ENCODE data around the gene LRRC15. TPM values are rescaled to one million over a fixed set of nuclear protein-coding genes. Genes with fewer than 3 reads are reported as not detected.

LRRC15 gene
- total and polyA plus RNA-seq, 7 donors = under 0.01 to 0.23 (median under 0.01) TPM; not detected in 2

DNA sequence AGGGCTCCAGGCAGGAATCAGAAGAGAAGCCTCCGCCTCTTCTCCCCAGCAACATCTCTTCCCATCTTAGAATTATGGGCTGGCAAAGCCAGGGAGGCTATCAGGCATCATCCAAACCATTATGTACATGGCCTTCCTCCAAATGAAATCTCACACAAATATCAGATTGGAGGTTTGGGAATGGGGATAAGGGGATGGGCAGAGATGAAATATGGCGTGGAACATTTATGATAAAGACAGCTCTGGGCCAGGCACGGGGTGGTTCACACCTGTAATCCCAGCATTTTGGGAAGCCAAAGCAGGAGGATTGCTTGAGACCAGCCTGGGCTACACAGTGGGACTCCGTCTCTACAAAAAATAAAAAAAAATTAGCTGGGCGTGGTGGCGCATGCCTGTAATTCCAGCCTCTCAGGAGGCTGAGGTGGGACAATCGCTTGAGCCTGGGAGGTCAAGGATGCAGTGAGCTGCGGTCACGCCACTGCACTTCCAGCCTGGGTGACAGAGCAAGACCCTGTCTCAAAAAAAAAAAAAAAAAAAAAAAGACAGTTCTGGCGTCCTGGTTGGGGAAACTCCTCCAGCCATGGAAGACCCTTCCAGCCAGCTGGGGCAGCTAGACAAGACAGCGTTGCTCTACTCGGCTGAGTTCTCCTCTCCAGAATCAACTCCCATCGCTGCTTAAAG lies 55.0 kb downstream of the LRRC15 start:
- DNase-seq = no peak
- Histone ChIP-seq H3K9me3 (no peaks in the 10 kb centered on the region), H3K4me3 (no peak overlapping the region), H3K36me3 (no peaks in the 10 kb centered on the region), H3K4me1 (peaks cover 0 to 48% (median 42%) of the 10 kb centered on the region in 4 donors), H3K27ac (peak overlapping the region; percentile 58 to 90 (median 82)), H3K27me3 (no peaks in the 10 kb centered on the region)
- intact Hi-C loops (cut with DNase I) = loop anchor here (1.0 to 5.0 kb wide), 7 partner anchors 107 to 647 kb away; no protein-coding TSS in a partner anchor
- WGBS, 2 donors = 76 to 89% methylated on average over 13 of the region's 13 CpGs
- TF ChIP-seq POLR2AphosphoS5 (IDR thresholded peaks at IDR 0.05) (no peak), EP300 (IDR thresholded peaks at IDR 0.05) (no peak), POLR2A (IDR thresholded peaks at IDR 0.05) (no peak)
- TF ChIP-seq, protein P1, sequence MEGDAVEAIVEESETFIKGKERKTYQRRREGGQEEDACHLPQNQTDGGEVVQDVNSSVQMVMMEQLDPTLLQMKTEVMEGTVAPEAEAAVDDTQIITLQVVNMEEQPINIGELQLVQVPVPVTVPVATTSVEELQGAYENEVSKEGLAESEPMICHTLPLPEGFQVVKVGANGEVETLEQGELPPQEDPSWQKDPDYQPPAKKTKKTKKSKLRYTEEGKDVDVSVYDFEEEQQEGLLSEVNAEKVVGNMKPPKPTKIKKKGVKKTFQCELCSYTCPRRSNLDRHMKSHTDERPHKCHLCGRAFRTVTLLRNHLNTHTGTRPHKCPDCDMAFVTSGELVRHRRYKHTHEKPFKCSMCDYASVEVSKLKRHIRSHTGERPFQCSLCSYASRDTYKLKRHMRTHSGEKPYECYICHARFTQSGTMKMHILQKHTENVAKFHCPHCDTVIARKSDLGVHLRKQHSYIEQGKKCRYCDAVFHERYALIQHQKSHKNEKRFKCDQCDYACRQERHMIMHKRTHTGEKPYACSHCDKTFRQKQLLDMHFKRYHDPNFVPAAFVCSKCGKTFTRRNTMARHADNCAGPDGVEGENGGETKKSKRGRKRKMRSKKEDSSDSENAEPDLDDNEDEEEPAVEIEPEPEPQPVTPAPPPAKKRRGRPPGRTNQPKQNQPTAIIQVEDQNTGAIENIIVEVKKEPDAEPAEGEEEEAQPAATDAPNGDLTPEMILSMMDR (IDR thresholded peaks at IDR 0.05) = no peak

DNA sequence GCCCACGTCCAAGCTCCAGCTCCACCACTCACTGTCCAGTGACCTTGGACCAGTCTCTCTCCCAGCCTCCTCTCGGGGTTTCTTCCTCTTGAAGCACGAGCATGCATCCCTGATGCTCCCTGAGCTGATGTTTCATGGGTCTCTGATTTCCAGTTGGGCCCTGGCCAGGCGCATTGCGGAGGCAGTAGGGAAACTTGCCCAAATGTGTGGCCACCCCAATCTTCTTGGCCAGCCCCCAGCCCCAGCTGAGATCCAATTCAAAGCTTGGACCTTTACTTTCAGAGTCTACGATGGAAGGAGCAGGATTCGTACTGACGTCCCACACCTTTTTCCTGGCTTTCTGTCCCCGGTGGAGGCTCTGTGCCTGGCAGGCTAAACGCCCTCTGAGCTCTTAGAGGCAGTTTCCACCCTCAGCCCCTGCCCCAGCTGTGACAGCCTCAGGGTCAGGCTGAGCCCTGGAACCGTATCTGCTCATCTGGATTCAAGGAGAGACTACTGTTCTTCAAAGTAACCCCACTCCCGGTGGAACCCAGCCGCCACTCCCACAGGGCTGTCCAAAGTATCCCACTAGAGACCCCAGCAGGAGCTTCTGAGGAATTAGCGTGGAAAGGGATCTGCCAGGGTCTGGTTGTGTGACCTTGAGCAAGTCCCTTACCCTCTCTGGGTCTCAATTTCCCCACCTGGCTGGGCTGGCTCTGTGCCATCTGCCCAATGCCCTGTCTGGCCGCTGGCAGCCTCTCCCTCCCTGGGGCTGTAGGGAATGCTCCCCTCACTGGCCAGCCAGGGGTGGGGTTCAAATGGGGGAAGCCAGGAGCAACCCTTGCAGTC lies 55.8 kb downstream of the LRRC15 start:
- Histone ChIP-seq H3K4me1 (peaks cover 0 to 48% (median 42%) of the 10 kb centered on the region in 4 donors), H3K27ac (peak overlapping the region; percentile 67 to 90 (median 82))
- DNase-seq = peak; percentile 94

DNA sequence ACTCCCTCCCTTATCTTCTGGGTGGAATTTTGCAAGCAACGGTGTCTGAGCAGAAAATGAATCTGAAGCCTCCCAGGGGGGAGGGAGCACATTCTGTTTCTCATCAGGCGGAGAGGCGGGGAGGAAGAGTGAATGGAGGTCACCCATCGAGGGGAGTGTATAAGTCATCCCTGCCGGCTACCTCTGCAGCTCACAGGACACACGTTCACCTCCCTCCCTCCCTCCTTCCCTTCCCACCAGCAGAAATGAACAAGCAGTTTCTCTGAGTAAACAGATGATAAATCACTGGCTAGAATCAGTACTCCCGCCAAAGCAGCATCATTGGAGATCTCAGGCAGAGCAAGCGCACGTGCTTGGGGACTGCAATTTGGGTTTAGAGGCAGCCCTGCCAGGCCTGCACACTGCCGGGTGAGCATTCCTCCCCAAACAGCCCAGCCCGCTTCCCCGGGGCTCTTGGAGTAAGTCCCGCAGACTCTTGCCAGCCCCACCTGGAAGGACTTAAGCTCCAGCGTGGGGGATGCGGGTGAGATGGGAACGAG lies 56.7 kb downstream of the LRRC15 start:
- H3K36me3 ChIP-seq = no peaks in the 10 kb centered on the region
- WGBS, 2 donors = 17 to 28% methylated on average over 16 of the region's 16 CpGs
- H3K27ac ChIP-seq = peak overlapping the region; percentile 67 to 90 (median 82)
- intact Hi-C loops (cut with DNase I) = loop anchor here (1.0 to 5.0 kb wide), 3 partner anchors 42 to 241 kb away; no protein-coding TSS in a partner anchor
- peaks cover 0 to 48% (median 42%) of the 10 kb centered on the region in 4 donors for H3K4me1 ChIP-seq
- peak; percentile 98 for DNase-seq
- TF ChIP-seq POLR2AphosphoS5 (IDR thresholded peaks at IDR 0.05) (peak; percentile 90 to 97 (median 94)), EP300 (IDR thresholded peaks at IDR 0.05) (peak; percentile 55 to 90 (median 78))
- TF ChIP-seq, protein P1 (IDR thresholded peaks at IDR 0.05) = no peak
- no peaks in the 10 kb centered on the region for H3K27me3 ChIP-seq
- no peak overlapping the region for H3K4me3 ChIP-seq
- no peaks in the 10 kb centered on the region for H3K9me3 ChIP-seq

More for the DNA sequence above, 55.8 kb downstream of the LRRC15 start:
- Histone ChIP-seq H3K27me3 (no peaks in the 10 kb centered on the region), H3K4me3 (no peak overlapping the region), H3K9me3 (no peaks in the 10 kb centered on the region), H3K36me3 (no peaks in the 10 kb centered on the region)
- 58 to 74% methylated on average over 15 of the region's 15 CpGs for WGBS, 2 donors
- intact Hi-C loops (cut with DNase I) = loop anchor here (2.0 to 5.0 kb wide), 4 partner anchors 106 to 525 kb away; no protein-coding TSS in a partner anchor
- TF ChIP-seq EP300 (IDR thresholded peaks at IDR 0.05) (no peak), POLR2AphosphoS5 (IDR thresholded peaks at IDR 0.05) (peak; percentile 15 to 43 (median 26)), POLR2A (IDR thresholded peaks at IDR 0.05) (no peak)
- TF ChIP-seq, protein P1 (IDR thresholded peaks at IDR 0.05) = no peak

DNA sequence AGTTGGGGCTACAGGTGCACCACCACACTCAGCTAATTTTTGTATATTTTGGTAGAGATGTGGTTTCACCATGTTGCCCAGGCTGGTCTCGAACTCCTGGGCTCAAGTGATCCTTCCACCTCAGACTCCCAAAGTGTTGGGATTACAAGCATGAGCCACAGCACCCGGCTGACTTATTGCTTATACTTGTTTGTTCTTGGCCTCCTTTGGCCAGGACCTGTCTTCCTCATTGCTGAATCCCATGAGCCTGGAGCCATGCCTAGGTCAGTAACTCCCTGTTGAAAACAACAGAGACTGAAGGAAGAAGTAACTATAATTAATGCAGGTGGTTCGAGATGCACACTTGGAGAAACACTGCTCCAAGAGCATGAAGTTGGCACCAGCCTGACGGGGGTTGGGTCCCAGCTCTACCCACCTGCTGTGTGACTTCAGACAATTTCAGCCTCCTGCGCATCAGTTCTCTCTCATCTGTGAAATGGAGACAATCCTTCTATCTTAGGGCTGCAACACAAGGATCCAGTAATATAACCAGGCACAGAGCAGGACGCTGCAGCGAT lies 57.3 kb downstream of the LRRC15 start:
- intact Hi-C loops (cut with DNase I) = loop anchor here (1.0 to 5.0 kb wide), 3 partner anchors 41 to 240 kb away; no protein-coding TSS in a partner anchor
- no peaks in the 10 kb centered on the region for H3K36me3 ChIP-seq
- peak overlapping the region; percentile 67 to 90 (median 82) for H3K27ac ChIP-seq
- TF ChIP-seq, protein P1 (IDR thresholded peaks at IDR 0.05) = no peak
- peak in 2 of 4 donors; percentile 44 to 58 for TF ChIP-seq EP300 (IDR thresholded peaks at IDR 0.05)
- peak in 2 of 4 donors; percentile 11 to 81 for TF ChIP-seq POLR2AphosphoS5 (IDR thresholded peaks at IDR 0.05)
- TF ChIP-seq POLR2A (IDR thresholded peaks at IDR 0.05) = no peak
- 35 to 59% methylated on average over 7 of the region's 7 CpGs for WGBS, 2 donors
- H3K9me3 ChIP-seq = no peaks in the 10 kb centered on the region
- peak; percentile 95 for DNase-seq
- no peak overlapping the region for H3K4me3 ChIP-seq
- H3K27me3 ChIP-seq = no peaks in the 10 kb centered on the region
- peaks cover 0 to 48% (median 42%) of the 10 kb centered on the region in 4 donors for H3K4me1 ChIP-seq
